CD4-positive, alpha-beta T cell treated with Interleukin-2 at 100 ng/mL for 4 hours (primary cell): ENCODE data around the gene GRIK5.
"Not testable (repeated sequence)": the region's sequence is repeated elsewhere in the genome, so short reads cannot be mapped to it uniquely, and the experiment has no call there.

Source experiments
- DNase-seq: peaks from one replicate; pipeline ENCODE4 v3.0.0-alpha.2; 2020; ENCODE audit warnings: low spot score

Gene GRIK5

DNA sequence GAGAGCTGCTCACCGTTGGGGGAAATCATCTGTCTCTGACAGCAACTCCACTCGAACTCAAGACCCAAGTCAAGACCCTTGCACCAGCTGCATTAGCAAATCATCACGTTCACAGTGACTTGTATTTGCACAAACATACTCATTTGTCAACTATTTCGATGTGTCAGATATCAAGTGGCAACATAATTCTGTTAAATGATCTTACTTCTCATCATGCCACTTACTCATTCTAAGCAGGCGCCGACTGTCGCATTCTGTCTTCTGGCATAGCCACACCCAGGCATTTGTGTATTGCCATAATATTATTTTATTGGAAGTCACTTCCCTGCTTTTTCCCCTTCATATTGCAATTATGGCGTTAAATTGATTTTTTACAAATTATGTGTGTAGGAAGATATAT lies 53.0 kb downstream of the GRIK5 start:
- DNase-seq, result no peak

DNA sequence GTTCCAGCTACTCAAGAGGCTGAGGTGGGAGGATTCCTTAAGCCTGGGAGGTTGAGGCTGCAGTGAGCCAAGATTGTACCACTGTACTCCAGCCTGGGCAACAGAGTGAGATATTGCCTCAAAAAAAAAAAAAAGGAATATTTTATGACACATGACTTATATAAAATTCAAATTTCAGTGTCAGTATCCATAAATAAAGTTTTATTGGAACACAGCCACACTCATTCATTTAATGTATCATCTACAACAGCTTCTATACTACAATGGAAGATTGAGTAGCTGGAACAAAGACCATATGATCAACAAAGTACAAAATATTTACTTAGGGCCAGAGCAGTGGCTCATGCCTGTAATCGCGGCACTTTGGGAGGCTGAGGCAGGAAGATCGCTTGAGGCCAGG lies 57.3 kb downstream of the GRIK5 start:
- DNase-seq, result not testable (repeated sequence)

- DNase-seq, result no peak
Measured at GRCh38 chr19:42010245-42011126, 59.5 kb downstream of the GRIK5 start.

- DNase-seq, result no peak
Measured at GRCh38 chr19:42006569-42006968, 63.4 kb downstream of the GRIK5 start.

DNA sequence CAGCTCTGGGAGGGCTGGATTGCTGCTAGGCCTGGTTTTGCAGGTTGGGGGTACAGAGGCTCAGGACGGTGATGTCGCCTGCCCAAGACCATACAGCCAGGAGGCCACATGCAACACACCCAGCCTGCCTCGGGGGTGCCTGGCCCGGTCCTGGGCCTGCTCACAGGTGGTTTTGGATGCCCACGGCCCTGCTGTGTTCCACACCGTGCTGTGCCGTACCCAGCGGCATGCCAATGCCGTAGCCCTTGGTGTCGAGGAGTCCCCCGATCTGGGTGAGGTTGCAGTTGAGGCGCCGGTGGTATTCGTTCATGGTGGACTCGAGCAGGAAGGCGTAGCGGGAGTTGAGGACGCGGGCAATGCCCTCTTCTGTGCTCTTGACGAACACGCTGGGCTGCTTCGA lies 64.5 kb downstream of the GRIK5 start:
- no peak for DNase-seq

GRCh38 chr19:42003506-42004294 lies 66.3 kb downstream of the GRIK5 start:
- no peak for DNase-seq

DNA sequence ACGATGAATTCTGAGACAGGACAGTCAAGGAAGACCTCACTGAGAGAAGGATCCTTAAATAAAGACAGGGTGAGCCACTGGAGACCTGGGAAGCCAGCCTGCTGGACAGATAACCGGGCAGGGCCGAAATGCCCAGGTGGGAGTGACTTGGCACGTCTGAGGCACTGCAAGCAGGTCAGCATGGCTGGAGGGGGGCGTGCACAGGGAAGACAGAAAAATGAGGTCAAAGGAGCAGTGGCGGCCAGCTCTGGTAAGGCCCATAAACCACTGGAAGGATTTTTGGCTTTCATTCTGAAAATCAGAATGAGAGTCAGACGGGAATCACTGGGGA lies 70.2 kb downstream of the GRIK5 start:
- no peak for DNase-seq

DNA sequence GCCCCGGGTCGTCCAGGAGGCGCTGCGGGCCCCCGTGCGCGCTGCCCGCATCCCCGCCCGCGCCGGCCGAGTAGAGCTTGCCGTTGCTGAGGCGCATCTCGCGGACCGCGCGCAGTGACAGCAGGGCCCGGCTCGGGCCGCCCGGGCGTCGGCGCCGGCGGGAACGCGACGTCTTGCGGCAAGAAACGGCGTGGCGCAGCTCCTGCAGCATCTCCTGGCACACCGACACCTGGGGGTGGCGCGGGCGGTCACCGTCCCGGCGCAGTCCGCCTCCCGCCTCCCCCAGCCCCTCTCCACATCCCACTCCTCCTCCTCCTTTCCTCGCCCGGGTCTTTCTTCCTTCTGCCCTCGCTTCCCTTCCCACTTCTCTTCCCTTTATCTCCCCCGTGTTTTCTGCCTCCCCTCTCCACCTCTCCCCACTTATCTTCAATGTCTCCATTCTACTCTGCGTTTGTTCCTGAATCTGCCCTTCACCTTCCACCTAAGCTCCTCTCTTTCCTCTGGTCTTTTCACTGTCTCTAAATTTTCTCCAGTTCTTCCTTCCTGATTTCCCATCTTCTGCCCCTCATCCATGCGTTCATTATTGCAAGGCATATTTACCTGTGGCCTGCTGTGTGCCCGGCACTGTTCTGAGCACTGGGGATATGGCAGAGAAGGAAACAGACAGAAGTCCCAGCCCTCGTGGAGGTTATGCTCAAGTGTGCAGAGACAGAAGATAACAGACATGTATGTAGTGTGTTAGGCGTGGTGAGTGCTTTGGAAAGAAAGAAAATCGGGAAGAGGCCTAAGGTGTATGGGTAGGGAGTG lies 70.7 kb downstream of the GRIK5 start:
- DNase-seq, result no peak

GRCh38 chr19:41998246-41999020 lies 71.6 kb downstream of the GRIK5 start:
- DNase-seq, result no peak

- DNase-seq, result no peak
Measured at GRCh38 chr19:41997851-41998229, 72.2 kb downstream of the GRIK5 start.

- DNase-seq, result peak; percentile 28
Measured at GRCh38 chr19:41997121-41997850, 72.7 kb downstream of the GRIK5 start.

DNA sequence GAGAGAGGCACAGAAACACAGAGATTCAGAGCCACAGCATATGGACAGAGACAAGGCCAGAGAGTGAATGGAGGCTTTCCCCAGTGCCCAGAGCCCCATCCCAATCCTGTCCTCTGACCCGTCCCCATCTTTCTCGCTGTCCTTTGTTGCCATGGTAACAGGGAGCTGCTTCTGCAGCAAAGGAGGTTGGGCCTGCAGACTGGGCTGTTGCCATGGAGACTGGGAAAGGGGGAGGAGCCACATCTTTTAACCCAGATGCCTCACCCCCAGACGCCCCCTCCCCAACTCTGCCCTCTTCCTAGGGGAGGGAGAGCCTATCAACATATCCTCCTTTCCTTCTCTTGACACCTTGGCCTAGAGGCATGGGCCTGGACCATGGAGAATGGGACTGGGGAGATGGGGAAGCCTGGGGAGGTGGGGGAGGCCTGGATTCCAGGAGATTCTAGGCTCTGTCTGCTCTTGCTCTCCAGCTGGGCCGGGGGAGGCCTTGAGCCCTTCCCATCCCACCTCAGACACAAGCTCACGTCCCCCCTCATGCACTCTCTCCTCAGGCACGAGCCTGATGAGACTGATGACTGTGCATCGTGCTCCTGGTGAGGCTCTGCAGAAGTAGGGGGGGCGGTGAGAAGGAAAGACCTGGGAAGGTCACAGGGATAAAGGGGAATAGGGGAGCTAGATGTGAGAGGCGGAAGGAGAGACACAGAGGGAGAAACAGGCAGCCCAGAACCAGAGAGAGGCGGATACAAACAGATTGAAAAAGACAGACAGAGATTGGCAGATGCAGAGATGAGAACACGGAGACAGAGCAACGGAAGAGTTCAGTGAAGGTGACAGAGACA lies 73.8 kb downstream of the GRIK5 start:
- DNase-seq, result no peak

DNA sequence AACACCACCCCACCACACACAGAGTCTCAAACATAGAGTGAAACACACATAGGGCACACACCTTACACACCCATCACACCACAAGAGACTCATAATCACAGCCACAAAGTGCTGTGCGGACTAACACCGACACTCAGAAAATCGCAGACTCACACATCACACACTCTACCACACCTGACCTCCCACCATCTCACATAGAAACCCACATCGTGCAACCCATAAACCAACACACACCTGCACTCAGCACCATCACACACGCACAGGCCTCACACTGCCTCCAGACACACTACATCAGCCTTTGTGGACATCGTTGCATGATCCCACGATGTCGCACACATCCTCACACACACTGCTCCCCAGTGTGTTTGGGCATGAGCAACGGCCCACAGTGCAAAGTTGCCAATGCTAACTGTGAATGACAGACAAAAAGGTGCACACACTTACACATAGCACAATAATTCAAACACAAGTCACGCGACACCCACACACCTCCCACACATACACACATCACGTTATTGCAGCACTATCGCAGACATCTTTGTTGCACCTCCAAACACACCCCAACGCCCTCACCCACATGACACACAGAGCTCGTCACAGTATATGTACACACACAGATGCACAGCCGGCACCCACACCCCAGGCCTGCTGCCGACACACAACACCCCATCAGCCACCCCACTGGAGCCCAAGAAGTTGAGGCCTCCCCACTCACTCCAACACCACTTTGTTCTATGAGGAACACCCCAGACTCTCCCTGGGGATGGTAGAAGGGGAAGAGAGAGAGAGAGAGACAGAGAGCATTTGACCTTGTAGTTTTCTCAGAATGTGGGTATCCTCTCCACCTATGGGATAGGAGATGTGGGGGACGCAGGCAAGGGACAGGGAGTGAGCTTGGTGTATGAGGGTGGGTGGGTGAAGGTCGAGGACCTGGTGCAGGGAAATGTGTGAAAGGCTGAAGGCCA lies 74.7 kb downstream of the GRIK5 start:
- DNase-seq, result no peak

DNA sequence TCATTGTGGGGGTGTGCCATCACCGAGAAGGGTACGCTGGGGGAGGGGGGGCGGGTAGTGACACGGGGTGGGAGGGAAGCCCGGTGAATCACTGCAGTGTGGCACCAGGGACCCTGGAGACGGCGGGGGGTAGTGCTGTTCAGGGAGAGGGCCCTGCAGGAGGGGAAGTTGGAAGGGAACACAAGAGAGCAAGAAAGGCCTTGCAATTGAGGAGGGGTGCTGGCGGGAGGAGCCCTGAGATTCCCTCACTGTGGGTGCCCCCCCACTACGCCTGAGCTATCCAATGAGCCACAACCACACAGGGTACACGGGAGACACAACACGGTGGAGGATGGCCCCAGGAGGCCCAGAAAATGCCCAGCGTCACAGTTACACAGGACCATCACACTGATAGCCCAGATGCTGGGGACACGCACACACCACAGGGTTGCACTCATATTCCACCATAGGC lies 75.5 kb downstream of the GRIK5 start:
- peak; percentile 12 for DNase-seq

DNA sequence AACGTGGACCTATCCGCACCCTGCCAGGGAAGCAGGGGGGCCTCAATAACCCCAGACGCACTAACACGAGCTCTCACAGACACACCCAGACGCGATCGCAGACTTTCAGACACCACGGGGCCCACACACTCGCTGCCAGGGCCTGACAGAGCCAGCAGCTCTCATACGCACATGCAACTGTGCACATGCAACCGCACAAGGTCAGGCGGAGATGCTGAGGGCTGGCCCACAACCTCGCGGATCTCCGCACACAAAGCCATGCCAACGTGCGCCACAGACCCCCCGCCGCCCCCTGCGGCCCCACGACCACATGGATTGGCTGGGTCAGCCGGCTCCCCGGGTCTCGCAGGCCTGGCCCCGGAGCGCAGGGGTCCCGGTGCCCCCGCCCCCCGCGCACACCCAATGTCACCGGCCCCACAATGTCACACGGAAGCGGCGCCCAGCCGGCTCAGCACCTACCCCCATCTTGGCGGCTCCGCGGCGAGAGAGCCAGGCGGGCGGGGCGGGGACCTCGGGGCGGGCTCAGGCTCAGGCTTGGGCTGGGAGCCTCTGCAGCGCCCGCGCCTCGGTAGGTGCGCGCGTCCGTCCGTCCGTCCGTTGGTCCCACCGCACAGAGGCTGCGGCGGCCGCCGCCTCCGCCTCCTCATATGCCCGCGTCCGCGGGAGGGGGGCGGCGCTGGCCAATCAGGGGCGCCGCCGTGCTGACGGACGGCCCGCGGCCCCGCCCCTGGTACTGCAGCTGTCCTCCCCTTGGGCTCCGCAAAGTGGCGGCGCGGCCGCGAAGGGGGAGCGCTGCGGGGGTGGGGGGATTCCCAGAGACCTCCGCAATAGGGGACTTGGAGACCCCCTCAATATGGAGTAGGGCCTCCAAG lies 76.2 kb downstream of the GRIK5 start, which contains the start of gene ATP1A3:
TSS of gene ATP1A3 (minus strand) at position 619 of the 872 bp plus-strand sequence. CDS start at position 465, 154 bp downstream.
- peak; percentile 52 for DNase-seq

DNA sequence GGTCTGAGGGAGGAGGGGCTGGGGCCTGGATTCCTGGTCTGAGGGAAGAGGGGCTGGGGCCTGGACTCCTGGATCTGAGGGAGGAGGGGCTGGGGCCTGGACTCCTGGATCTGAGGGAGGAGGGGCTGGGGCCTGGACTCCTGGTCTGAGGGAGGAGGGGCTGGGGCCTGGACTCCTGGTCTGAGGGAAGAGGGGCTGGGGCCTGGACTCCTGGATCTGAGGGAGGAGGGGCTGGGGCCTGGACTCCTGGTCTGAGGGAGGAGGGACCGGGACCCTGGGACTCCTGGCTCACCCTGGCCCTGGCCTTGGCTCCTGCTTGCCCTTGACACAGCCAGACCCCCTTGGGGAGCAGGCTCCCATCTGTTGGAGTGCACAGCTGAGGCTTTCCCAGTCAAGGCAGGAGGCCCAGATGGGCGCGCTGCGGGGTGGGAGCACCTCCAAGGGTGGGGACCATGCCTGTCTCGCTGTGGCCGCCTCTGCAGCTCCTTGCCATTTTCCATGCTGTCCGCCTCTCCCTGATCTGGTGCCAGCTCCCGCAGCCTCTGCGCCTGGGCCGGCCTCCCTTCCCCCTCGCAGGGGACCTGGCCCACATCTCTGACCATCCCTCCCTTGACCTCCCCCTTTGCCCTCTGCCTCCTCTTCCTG lies 78.0 kb downstream of the GRIK5 start:
- not testable (repeated sequence) for DNase-seq

DNA sequence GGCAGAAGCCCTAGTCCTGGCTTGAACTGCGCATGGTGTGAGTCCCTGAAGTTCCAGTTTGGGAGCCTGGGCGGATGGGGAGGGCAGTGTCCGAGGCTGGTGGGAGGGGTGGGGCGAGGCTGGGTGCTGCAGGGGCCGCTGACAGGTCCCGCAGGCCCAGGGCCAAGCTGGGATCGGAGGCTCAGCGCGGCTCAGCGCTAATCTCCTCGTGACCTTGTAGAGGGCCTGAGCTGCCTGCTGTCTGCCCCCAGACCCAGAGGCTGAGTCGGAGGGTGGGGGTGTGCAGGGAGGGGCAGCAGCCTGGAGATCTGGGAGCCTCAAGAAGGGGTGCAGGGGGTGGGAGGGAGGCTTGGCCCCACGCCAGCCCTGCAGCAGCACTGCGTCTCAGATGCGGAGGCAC lies 79.0 kb downstream of the GRIK5 start:
- no peak for DNase-seq
